ENCODE data around the gene DEFB131B.
"Not testable (repeated sequence)": the region's sequence is repeated elsewhere in the genome, so short reads cannot be mapped to it uniquely, and the experiment has no call there.

DNA sequence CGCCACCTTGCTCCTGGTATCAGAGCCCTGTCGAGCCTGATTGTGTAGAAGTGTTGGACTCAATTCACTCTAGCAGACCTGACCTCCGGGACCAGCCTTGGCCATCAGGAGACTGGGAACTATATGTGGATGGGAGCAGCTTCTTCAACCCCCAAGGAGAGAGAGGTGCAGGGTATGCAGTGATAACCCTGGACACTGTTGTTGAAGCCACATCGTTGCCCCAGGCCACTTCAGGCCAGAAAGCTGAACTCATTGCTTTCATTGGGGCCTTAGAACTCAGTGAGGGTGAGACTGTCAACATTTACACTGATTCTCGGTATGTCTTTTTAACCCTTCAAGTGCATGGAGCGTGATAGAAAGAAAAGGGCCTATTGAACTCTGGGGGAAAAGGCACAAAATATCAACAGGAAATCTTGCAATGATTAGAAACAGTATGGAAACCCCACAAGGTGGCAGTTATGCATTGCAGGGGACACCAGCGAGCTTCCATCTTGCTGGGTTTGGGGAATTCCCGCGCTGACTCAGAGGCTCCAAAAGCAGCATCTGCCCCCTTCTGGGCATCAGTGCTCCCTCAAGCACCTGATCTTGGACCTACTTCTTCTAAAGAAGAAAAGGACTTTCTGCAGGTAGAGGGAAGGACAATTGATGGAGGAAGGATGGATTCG is 33.2 kb downstream of the DEFB131B start:
- peak; percentile 10 to 23 (median 16); a peak in 1 of 6 replicates for TF ChIP-seq CTCF (IDR thresholded peaks at IDR 0.05 in 2 of 3, conservative IDR thresholded peaks at IDR 0.05 in 1 of 3; ENCODE audit: borderline replicate concordance in 1 of 3, insufficient read depth in 1 of 3, low read depth in 2 of 3, low read length in 2 of 3)
- TF ChIP-seq EGR1 (IDR thresholded peaks at IDR 0.05; ENCODE audit: low read depth); EZH2phosphoT487 (IDR thresholded peaks at IDR 0.05; ENCODE audit: borderline replicate concordance); POLR2AphosphoS5 (IDR thresholded peaks at IDR 0.05; ENCODE audit: low read depth, low read length); REST (IDR thresholded peaks at IDR 0.05; ENCODE audit: low read depth); EZH2 (IDR thresholded peaks at IDR 0.05); SIN3A (IDR thresholded peaks at IDR 0.05; ENCODE audit: low read depth); TCF7L2 (IDR thresholded peaks at IDR 0.05; ENCODE audit: borderline replicate concordance, extremely low read depth, insufficient read depth, insufficient read length): not testable (repeated sequence)
